Activated B cell treated with CpG ODN at 0.5 μM for 24 hours (primary cell): ENCODE measurements around the gene AMHR2. TPM values are rescaled to one million over a fixed set of nuclear protein-coding genes. Genes with fewer than 3 reads are reported as not detected.
A peak's percentile ranks its signal among the peaks of the same experiment; 100 is the strongest.

Experiments
- ATAC-seq: fragments of 200-7000 bp; cut with Tn5 transposase; one replicate; pipeline ENCODE4 v1.10.0; 2021; ENCODE audit warnings: low read depth, mild to moderate bottlenecking, moderate library complexity
- CTCF ChIA-PET: fragments of 350-600 bp; sonication (Branson Sonifier 250); formaldehyde crosslinking; loops from one replicate; lab custom pipeline; 2021; ENCODE audit warnings: antibody characterized with exemption; lab: Charles Lee
- POLR2A ChIA-PET: fragments of 350-600 bp; sonication (Branson Sonifier 250); formaldehyde crosslinking; loops from one replicate; lab custom pipeline; 2021; ENCODE audit warnings: antibody characterized with exemption; lab: Charles Lee
- DNase-seq: peaks from one replicate; pipeline ENCODE4 v3.0.0; 2022
- H3K27ac Mint-ChIP-seq: one replicate; pipeline ENCODE4 v1.8.0; 2020; ENCODE audit warnings: mixed read lengths
- H3K27me3 Mint-ChIP-seq: one replicate; pipeline ENCODE4 v1.8.0; 2021; ENCODE audit warnings: mixed read lengths
- H3K36me3 Mint-ChIP-seq: one replicate; pipeline ENCODE4 v1.8.0; 2021; ENCODE audit warnings: low read depth, mixed read lengths
- H3K4me1 Mint-ChIP-seq: one replicate; pipeline ENCODE4 v1.8.0; 2021; ENCODE audit warnings: mixed read lengths
- H3K4me3 Mint-ChIP-seq: one replicate; pipeline ENCODE4 v1.8.0; 2020; ENCODE audit warnings: mild to moderate bottlenecking, mixed read lengths
- H3K9me3 Mint-ChIP-seq: one replicate; pipeline ENCODE4 v1.8.0; 2020; ENCODE audit warnings: mixed read lengths
- intact Hi-C: fragments of 100-400 bp; cut with micrococcal nuclease; formaldehyde crosslinking; loops from one replicate; pipeline ENCODE4 v1.15.1; 2024
- total RNA-seq: library from RNA; stranded (reverse); gene quantifications from 2 replicates; pipeline ENCODE4 v1.2.3, GENCODE V29; 2022
- TF ChIP-seq, protein P1 (sequence below): fragments of 200-600 bp; IDR thresholded peaks from one replicate; pipeline ENCODE4 v1.8.0; 2022; ENCODE audit warnings: antibody characterized with exemption, mild to moderate bottlenecking

Gene AMHR2
- total RNA-seq, 1 donor from 2014 or later: not detected

DNA sequence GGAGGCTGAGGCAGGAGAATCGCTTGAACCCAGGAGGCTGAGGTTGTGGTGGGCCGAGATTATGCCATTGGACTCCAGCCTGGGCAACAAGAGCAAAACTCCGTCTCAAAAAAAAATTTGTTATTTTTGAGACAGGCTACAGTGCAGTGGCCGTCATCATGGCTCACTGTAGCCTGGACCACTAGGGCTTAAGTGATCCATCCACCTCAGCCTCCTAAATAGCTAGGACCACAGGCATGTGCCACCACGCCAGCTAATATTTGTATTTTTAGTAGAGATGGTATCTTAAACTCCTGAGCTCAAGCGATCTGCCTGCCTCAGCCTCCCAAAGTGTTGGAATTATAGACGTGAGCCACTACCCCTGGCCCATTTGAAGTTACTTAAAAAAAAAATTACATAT lies 27.3 kb downstream of the AMHR2 start:
- peaks cover 60% of the 10 kb centered on the region for H3K36me3 Mint-ChIP-seq
- no peaks in the 10 kb centered on the region for H3K9me3 Mint-ChIP-seq
- intact Hi-C loops: loop anchor here (1.0 kb wide), 7 partner anchors 10 to 175 kb away; partner anchors contain the start of genes ATF7, PFDN5, PRR13 and SP1
- no peak overlapping the region for H3K27ac Mint-ChIP-seq
- ChIA-PET POLR2A (interaction anchor here (0.6 to 1.7 kb wide), 6 partner anchors 8 to 129 kb away, joined by 4 to 8 read pairs (median 4); partner anchors contain the start of genes AAAS and PRR13), CTCF (interaction anchor here (1.0 kb wide), 2 partner anchors 57 to 106 kb away, joined by 3 to 5 read pairs; no protein-coding TSS in a partner anchor)
- TF ChIP-seq, protein P1, sequence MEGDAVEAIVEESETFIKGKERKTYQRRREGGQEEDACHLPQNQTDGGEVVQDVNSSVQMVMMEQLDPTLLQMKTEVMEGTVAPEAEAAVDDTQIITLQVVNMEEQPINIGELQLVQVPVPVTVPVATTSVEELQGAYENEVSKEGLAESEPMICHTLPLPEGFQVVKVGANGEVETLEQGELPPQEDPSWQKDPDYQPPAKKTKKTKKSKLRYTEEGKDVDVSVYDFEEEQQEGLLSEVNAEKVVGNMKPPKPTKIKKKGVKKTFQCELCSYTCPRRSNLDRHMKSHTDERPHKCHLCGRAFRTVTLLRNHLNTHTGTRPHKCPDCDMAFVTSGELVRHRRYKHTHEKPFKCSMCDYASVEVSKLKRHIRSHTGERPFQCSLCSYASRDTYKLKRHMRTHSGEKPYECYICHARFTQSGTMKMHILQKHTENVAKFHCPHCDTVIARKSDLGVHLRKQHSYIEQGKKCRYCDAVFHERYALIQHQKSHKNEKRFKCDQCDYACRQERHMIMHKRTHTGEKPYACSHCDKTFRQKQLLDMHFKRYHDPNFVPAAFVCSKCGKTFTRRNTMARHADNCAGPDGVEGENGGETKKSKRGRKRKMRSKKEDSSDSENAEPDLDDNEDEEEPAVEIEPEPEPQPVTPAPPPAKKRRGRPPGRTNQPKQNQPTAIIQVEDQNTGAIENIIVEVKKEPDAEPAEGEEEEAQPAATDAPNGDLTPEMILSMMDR: no peak
- no peaks in the 10 kb centered on the region for H3K27me3 Mint-ChIP-seq
- DNase-seq: no peak
- H3K4me3 Mint-ChIP-seq: no peak overlapping the region
- H3K4me1 Mint-ChIP-seq: peaks cover 34% of the 10 kb centered on the region
- no peak for ATAC-seq

DNA sequence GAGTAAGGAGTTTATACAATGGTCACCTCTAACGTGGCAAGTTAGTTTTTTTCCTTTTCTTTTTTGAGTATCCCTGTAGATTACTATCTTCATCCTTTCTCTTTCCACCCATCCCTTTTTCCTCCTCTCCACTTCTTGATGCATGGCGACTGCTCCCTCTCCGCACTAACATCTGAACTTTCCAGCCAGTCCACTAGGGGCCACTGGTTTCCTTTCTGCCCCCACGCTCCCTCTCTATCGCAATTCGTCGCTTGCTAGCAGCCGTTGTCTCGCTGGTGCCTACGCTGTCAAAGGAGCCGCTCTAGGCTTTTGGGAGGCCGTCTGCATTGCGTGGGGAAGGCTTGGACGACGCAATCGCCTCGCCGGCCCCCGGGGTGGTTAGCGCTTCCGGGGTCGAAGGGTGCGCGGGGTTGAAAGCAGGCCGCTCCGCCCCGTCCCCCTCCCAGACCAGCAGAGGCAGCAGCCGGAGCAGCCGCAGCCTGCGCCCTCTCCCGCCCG lies 28.1 kb downstream of the AMHR2 start, which contains the start of gene PCBP2:
PCBP2 (plus strand) TSS at position 442 of the 498 bp plus-strand sequence. CDS start 2,699 bp downstream, outside the sequence.
- Mint-ChIP-seq H3K27ac (peak within 1 kb of the TSS; percentile 99), H3K4me3 (peak within 1 kb of the TSS; percentile 99)
- POLR2A ChIA-PET: interaction anchor here (0.7 to 1.7 kb wide), 5 partner anchors 9 to 130 kb away, joined by 4 to 8 read pairs (median 4); partner anchors contain the start of genes AAAS, MAP3K12 and PRR13

DNA sequence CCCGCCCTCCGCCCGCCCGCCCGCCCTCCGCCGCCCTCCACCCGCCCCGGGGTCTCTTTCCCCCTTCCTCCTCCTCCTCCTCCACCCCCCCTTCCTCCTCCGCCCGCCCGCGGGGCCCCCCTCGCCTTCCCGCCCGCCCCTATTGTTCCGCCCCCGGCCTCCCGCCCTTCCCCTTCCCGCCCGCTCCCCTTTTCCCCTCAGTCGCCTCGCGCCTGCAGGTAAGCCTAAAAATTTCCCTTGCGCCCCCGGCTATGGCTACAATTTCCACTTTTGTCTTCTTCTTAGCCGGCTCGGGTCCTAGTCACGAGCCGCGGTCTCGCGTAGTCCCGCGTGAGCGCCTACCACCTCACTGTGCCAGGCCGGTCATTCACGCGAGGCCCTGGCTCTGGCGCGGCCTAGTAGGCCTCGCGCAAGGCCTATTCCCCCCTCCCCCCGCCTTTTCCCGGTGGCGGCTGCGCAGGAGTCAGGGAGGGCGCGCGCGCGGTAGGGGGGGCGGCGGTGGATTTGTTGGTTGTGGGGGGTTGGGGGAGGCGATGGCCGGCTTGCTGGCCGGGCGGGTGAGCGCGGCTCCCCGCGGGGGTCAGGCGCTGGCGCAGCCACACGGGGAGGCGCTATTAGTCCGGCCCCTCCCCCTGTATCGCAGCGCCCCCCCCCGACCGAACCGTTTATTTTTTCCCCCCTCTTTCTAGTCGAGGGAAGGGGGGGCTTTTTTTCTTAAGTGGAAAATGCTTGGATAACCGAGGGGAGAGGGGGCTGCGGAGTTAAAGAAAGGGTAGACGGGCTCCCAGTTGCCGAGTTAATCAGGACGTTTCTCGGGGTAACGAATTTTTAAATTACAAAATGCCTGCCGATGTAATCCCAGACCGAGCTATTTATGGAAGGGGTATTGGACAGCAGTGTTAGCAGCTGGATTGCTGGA lies 28.8 kb downstream of the AMHR2 start:
- Mint-ChIP-seq H3K27me3 (no peaks in the 10 kb centered on the region), H3K4me3 (peak overlapping the region; percentile 99), H3K4me1 (peaks cover 30% of the 10 kb centered on the region), H3K36me3 (peaks cover 61% of the 10 kb centered on the region), H3K9me3 (no peaks in the 10 kb centered on the region), H3K27ac (peak overlapping the region; percentile 99)
- CTCF ChIA-PET: interaction anchor here (0.9 to 1.9 kb wide), 2 partner anchors 23 to 57 kb away, joined by 3 to 4 read pairs; no protein-coding TSS in a partner anchor
- peak; percentile 29 for ATAC-seq
- DNase-seq: peak; percentile 81
- TF ChIP-seq, protein P1: no peak
- POLR2A ChIA-PET: interaction anchor here (0.6 to 1.7 kb wide), 13 partner anchors 9 to 373 kb away, joined by 3 to 8 read pairs (median 5); partner anchors contain the start of genes PRR13, SPRYD3 and TARBP2
- intact Hi-C loops: loop anchor here (1.0 to 2.0 kb wide), 3 partner anchors 131 to 272 kb away; partner anchors contain the start of genes AAAS, CSAD, MYG1 and ZNF740

More for the DNA sequence above, 28.1 kb downstream of the AMHR2 start, which contains the start of gene PCBP2:
- H3K36me3 Mint-ChIP-seq: peaks cover 60% of the 10 kb centered on the region
- peaks cover 30% of the 10 kb centered on the region for H3K4me1 Mint-ChIP-seq
- no peaks in the 10 kb centered on the region for H3K9me3 Mint-ChIP-seq
- TF ChIP-seq, protein P1: no peak
- CTCF ChIA-PET: interaction anchor here (1.0 kb wide), 2 partner anchors 57 to 107 kb away, joined by 3 to 5 read pairs; no protein-coding TSS in a partner anchor
- ATAC-seq (peak; percentile 92), DNase-seq (peak; percentile 92)
- no peaks in the 10 kb centered on the region for H3K27me3 Mint-ChIP-seq
- intact Hi-C loops: loop anchor here (1.0 to 2.0 kb wide), 10 partner anchors 10 to 271 kb away; partner anchors contain the start of genes AAAS, ATF7, CSAD and MYG1

- ATAC-seq (no peak), DNase-seq (no peak)
- Mint-ChIP-seq H3K27me3 (no peaks in the 10 kb centered on the region), H3K4me1 (peaks cover 28% of the 10 kb centered on the region), H3K36me3 (peaks cover 63% of the 10 kb centered on the region), H3K9me3 (no peaks in the 10 kb centered on the region), H3K4me3 (peak overlapping the region; percentile 99), H3K27ac (peak overlapping the region; percentile 99)
- TF ChIP-seq, protein P1: no peak
- POLR2A ChIA-PET: interaction anchor here (0.6 to 1.6 kb wide), 5 partner anchors 13 to 55 kb away, joined by 3 to 9 read pairs (median 5); partner anchors contain the start of gene PRR13
- intact Hi-C loops: loop anchor here (2.0 kb wide), 1 partner anchor 273 kb away; the partner anchor contains the start of genes CSAD and ZNF740
- CTCF ChIA-PET: interaction anchor here (1.6 to 1.9 kb wide), 2 partner anchors 28 to 55 kb away, joined by 4 read pairs; no protein-coding TSS in a partner anchor
Observed at GRCh38 chr12:53453953-53454640, 30.4 kb downstream of the AMHR2 start.
